ENCODE results near the gene ZMIZ1.

GRCh38 chr10:79336739-79337138 is 268.0 kb downstream of the ZMIZ1 start:
- TF ChIP-seq EZH2 (IDR thresholded peaks at IDR 0.05; ENCODE audit: low read depth, unreplicated experiment) (no peak), CTCF (conservative IDR thresholded peaks at IDR 0.05; ENCODE audit: low read depth in 2 of 2) (no peak), POLR2AphosphoS5 (IDR thresholded peaks at IDR 0.05; ENCODE audit: low read depth) (no peak), REST (IDR thresholded peaks at IDR 0.05; ENCODE audit: unreplicated experiment) (no peak), JUNB (IDR thresholded peaks at IDR 0.05; ENCODE audit: unreplicated experiment) (no peak)

Data from GM23338 (cell line).